HG03521 (cell line): ENCODE measurements around the gene EPHB6.

Source experiments
- ATAC-seq: cut with Tn5 transposase; IDR thresholded peaks from one replicate; pipeline ENCODE4 v1.9.1; 2021; ENCODE audit warnings: mild to moderate bottlenecking, moderate library complexity; ENCODE audit not compliant: unreplicated experiment

EPHB6 gene

GRCh38 chr7:142854372-142855113, at the start of gene EPHB6:
Gene EPHB6 (plus strand): TSS chr7:142855076. CDS start chr7:142863228, 8,152 bp downstream.
- peak; percentile 45 for ATAC-seq

GRCh38 chr7:142805350-142806021, 49.4 kb upstream of the EPHB6 start:
- ATAC-seq, result no peak

GRCh38 chr7:142806022-142806356, 48.9 kb upstream of the EPHB6 start:
- ATAC-seq, result no peak

GRCh38 chr7:142806957-142807356, 47.9 kb upstream of the EPHB6 start:
- ATAC-seq, result no peak

- no peak for ATAC-seq
These were observed 46.9 kb upstream of the EPHB6 start for GRCh38 chr7:142807855-142808460.

GRCh38 chr7:142808461-142808801, 46.4 kb upstream of the EPHB6 start:
- ATAC-seq, result peak; percentile 18

GRCh38 chr7:142808802-142809583, 45.9 kb upstream of the EPHB6 start:
- ATAC-seq, result peak; percentile 95

- ATAC-seq, result no peak
These were observed 45.2 kb upstream of the EPHB6 start for GRCh38 chr7:142809671-142810070.

GRCh38 chr7:142811154-142811737, 43.6 kb upstream of the EPHB6 start:
- ATAC-seq, result no peak

GRCh38 chr7:142812437-142813215, 42.2 kb upstream of the EPHB6 start:
- ATAC-seq, result no peak

GRCh38 chr7:142813226-142813625, 41.6 kb upstream of the EPHB6 start:
- no peak for ATAC-seq

- no peak for ATAC-seq
These were observed 41.2 kb upstream of the EPHB6 start for GRCh38 chr7:142813699-142814098.

- no peak for ATAC-seq
These were observed 40.4 kb upstream of the EPHB6 start for GRCh38 chr7:142814451-142814850.

- ATAC-seq, result no peak
These were observed 39.7 kb upstream of the EPHB6 start for GRCh38 chr7:142815134-142815533.

GRCh38 chr7:142817506-142817905, 37.4 kb upstream of the EPHB6 start:
- ATAC-seq, result no peak

GRCh38 chr7:142819530-142819929, 35.3 kb upstream of the EPHB6 start:
- no peak for ATAC-seq

- ATAC-seq, result no peak
These were observed 32.2 kb upstream of the EPHB6 start for GRCh38 chr7:142822714-142823113.

GRCh38 chr7:142827951-142828500, 26.9 kb upstream of the EPHB6 start:
- no peak for ATAC-seq

GRCh38 chr7:142832417-142832816, 22.5 kb upstream of the EPHB6 start:
- ATAC-seq, result no peak
